CD4-positive, alpha-beta T cell treated with Interleukin-4 for 1 hour (primary cell): ENCODE data around the gene FLRT2.

Experiments
- DNase-seq, 2 donors: peaks; one replicate each; pipeline ENCODE4 v3.0.0-alpha.2; 2020 to 2022

FLRT2 gene

GRCh38 chr14:85686908-85687307, 157.0 kb downstream of the FLRT2 start:
- DNase-seq: no peak

DNA sequence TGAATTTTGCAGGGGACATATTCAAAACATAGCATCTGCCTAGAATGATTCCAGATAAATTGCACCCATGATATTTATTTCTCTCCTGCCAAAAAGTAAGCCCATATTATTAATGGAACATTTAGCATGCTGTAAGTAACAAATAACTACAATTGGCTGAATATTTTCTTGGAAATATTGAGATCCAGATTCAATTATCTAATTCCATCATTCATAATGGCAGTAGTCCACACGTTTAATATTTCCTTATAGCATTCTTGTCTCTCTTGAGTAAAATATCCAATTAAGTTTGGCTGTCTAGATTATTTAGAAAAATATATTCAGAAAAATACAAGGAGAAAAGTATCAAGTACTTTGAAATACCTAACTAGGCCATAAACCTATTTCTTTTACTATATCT, 157.5 kb downstream of the FLRT2 start:
- DNase-seq: no peak

- DNase-seq: no peak
Observed at GRCh38 chr14:85688006-85688405, 158.1 kb downstream of the FLRT2 start.

DNA sequence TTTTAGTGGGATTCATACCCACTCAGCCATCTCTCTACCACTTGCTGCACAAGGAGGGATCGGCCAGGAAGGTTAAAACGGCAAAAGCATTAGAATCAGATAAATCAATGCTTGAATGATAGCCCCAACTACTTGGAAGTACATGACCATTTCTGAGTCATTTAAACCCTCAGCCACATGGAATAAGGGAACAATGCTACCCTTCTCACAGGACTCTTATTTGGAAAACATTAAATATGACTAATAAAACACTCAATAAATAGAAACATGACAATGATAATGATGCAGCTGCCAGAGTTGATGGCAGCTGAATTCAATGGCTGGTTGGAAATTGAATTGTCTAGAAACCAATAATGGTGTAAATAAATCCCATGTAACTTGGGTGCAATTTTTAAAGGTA, 165.4 kb downstream of the FLRT2 start:
- no peak for DNase-seq

GRCh38 chr14:85701116-85701515, 171.2 kb downstream of the FLRT2 start:
- no peak for DNase-seq

GRCh38 chr14:85701763-85702162, 171.8 kb downstream of the FLRT2 start:
- DNase-seq: no peak

DNA sequence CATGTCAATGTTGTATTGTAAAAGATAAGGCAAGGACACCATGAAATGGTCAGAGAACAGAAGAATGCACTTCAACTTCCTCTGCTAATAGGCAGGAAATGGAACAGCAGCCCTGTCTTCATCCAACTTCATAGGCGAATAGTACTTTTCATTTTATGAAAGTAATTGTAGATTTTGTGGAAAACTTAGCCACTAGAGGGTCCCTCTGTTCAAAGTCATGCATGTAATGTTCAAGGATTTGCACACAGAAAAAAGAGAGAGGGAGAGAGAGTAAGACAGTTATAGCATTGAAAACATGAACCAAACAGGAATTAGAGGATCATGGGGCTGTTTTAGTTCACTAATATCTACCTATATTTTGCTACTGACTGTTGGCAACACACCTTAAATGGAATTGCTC, 172.2 kb downstream of the FLRT2 start:
- DNase-seq: no peak

DNA sequence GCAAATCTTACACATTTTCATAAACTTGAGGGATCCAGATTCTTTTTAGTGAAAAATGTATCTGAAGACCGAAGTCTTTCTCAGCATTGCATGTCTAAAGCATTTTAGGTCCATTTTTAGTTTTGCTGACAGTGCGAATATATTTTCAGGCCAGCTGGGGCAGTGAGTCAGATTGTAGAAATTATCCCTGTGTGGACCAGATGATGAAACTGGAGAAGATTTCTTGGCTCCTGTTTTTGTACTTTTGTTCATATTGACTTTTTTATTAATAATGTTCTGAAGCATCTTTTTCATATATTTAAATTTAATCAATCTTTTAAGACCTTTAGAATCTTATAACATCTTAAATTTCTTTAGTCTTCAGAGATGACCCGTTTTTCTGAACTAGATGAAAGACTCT, 173.1 kb downstream of the FLRT2 start:
- DNase-seq: no peak
